OCI-LY1 (cell line): ENCODE measurements around the gene PIP5K1C.

Experiments
- CTCF ChIP-seq: fragments of 200-600 bp; sonication (generic), shearing (Covaris generic); IDR thresholded peaks from 2 replicates; pipeline ENCODE4 v1.5.1; 2017; ENCODE audit warnings: mild to moderate bottlenecking, antibody characterized with exemption, low read length, moderate library complexity, mixed read lengths
- EZH2 ChIP-seq: fragments of 200-600 bp; sonication (generic), shearing (Covaris generic); IDR thresholded peaks from 2 replicates; pipeline ENCODE4 v1.8.0; 2017; ENCODE audit warnings: borderline replicate concordance, mixed run types, mild to moderate bottlenecking, antibody characterized with exemption, low read length, moderate library complexity, mixed read lengths

- TF ChIP-seq CTCF: no peak
- no peak for TF ChIP-seq EZH2
Measured at GRCh38 chr19:3632098-3632497, 68.2 kb downstream of the PIP5K1C start.
